Measurements from ENCODE around the gene TGFA.

DNA sequence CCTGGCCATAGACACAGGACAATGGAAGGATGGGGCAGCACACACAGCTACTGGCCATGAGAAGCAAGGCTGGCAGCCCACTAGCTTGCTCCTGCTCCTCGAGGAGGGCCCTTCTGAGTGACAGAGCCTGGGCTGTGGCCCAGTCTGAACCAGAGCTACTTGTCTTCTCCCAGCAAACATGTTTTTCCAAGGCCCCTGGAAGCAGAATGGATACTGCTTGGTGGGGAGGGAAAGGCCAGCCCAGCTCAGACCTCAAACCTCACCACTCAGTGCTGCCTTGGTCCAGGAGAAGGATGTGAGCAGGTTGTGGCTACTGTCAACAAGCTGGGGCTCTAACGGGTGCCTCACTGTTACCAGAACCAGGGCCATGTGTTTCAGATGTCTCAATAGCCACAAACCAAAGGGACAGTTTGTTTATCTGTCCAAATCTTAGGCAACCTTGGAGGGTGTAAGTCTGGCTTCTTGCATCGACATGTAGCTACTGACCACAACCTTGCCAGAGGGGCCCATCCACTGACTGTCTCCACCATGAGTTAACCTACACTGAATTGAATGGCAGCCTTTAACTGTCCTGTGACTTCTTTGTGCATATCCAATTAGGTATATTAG, 98.6 kb downstream of the TGFA start:
- TF ChIP-seq CTCF (IDR thresholded peaks at IDR 0.05) (no peak), SP1 (CRISPR knock-in tag; conservative IDR thresholded peaks at IDR 0.05) (no peak), ATF2 (CRISPR knock-in tag; IDR thresholded peaks at IDR 0.05; ENCODE audit: borderline replicate concordance, low read depth) (no peak), ZBTB21 (CRISPR knock-in tag; IDR thresholded peaks at IDR 0.05; ENCODE audit: borderline replicate concordance) (no peak), ZNF425 (CRISPR knock-in tag; conservative IDR thresholded peaks at IDR 0.05) (no peak), ZBTB43 (CRISPR knock-in tag; IDR thresholded peaks at IDR 0.05) (no peak), FOXJ3 (CRISPR knock-in tag; IDR thresholded peaks at IDR 0.05; ENCODE audit: borderline replicate concordance) (no peak), SOX15 (CRISPR knock-in tag; IDR thresholded peaks at IDR 0.05) (no peak), ELF4 (CRISPR knock-in tag; IDR thresholded peaks at IDR 0.05; ENCODE audit: low read depth) (no peak), MXD4 (CRISPR knock-in tag; IDR thresholded peaks at IDR 0.05; ENCODE audit: borderline replicate concordance) (no peak), NR1H2 (CRISPR knock-in tag; IDR thresholded peaks at IDR 0.05) (no peak), USF2 (CRISPR knock-in tag; IDR thresholded peaks at IDR 0.05) (no peak), ESRRA (CRISPR knock-in tag; IDR thresholded peaks at IDR 0.05; ENCODE audit: borderline replicate concordance) (no peak)
- TF ChIP-seq, protein P1, sequence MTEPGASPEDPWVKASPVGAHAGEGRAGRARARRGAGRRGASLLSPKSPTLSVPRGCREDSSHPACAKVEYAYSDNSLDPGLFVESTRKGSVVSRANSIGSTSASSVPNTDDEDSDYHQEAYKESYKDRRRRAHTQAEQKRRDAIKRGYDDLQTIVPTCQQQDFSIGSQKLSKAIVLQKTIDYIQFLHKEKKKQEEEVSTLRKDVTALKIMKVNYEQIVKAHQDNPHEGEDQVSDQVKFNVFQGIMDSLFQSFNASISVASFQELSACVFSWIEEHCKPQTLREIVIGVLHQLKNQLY (CRISPR knock-in tag; IDR thresholded peaks at IDR 0.05): no peak

Data from WTC11 (cell line).